SU-DHL-6 (cell line): ENCODE measurements around the gene NFKBIL1.

Experiments
- H2AFZ ChIP-seq: fragments of 200-600 bp; sonication (generic); 2 replicates; pipeline ENCODE4 v1.6.1; 2014; ENCODE audit warnings: low read depth, mild to moderate bottlenecking, moderate library complexity, mixed read lengths, antibody characterized with exemption, low read length; ENCODE audit not compliant: severe bottlenecking
- H3F3A ChIP-seq: fragments of 200-600 bp; shearing (Covaris generic); 2 replicates; pipeline ENCODE4 v1.6.0; 2016; ENCODE audit warnings: antibody characterized with exemption, mild to moderate bottlenecking; ENCODE audit not compliant: insufficient read depth
- H3K27ac ChIP-seq: fragments of 200-600 bp; sonication (generic); 2 replicates; pipeline ENCODE4 v1.5.1; 2016; ENCODE audit warnings: low read depth, mild to moderate bottlenecking, low read length, moderate library complexity, mixed read lengths
- H3K27me3 ChIP-seq: fragments of 200-600 bp; sonication (generic), shearing (Covaris generic); 2 replicates; pipeline ENCODE4 v1.6.0; 2014; ENCODE audit warnings: mild to moderate bottlenecking, low read length
- H3K36me3 ChIP-seq: fragments of 200-600 bp; sonication (generic); 2 replicates; pipeline ENCODE4 v1.6.1; 2014; ENCODE audit warnings: mild to moderate bottlenecking, low read length, mixed read lengths
- H3K4me2 ChIP-seq: fragments of 300-600, 200-600 bp; shearing (Covaris generic), sonication (generic); 2 replicates; pipeline ENCODE4 v1.6.0; 2014; ENCODE audit warnings: low read length, low read depth, mild to moderate bottlenecking; ENCODE audit not compliant: poor library complexity, severe bottlenecking
- H3K4me3 ChIP-seq: fragments of 200-600 bp; sonication (generic); 2 replicates; pipeline ENCODE4 v1.5.1; 2014; ENCODE audit warnings: antibody characterized with exemption, low read length, mild to moderate bottlenecking, mixed read lengths; ENCODE audit not compliant: insufficient read depth, poor library complexity, severe bottlenecking
- H3K79me2 ChIP-seq: fragments of 200-600 bp; sonication (generic); 2 replicates; pipeline ENCODE4 v1.6.1; 2014; ENCODE audit warnings: mild to moderate bottlenecking, low read length, moderate library complexity; ENCODE audit not compliant: insufficient read depth
- H3K9ac ChIP-seq: fragments of 200-600 bp; sonication (generic); 2 replicates; pipeline ENCODE4 v1.7.0; 2014; ENCODE audit warnings: mild to moderate bottlenecking, low read length
- H3K9me2 ChIP-seq: fragments of 200-600 bp; sonication (generic); replicated peaks from 2 replicates; pipeline ENCODE4 v1.6.1; 2014; ENCODE audit warnings: low read length; ENCODE audit not compliant: insufficient read depth
- H3K9me3 ChIP-seq: fragments of 200-600 bp; sonication (generic); 2 replicates; pipeline ENCODE4 v1.6.1; 2014; ENCODE audit warnings: low read length, mixed read lengths; ENCODE audit not compliant: insufficient read depth
- H4K20me1 ChIP-seq: fragments of 200-600 bp; sonication (generic); 2 replicates; pipeline ENCODE4 v1.6.1; 2014; ENCODE audit warnings: low read depth, mild to moderate bottlenecking, antibody characterized with exemption, low read length, moderate library complexity, mixed read lengths
- CTCF ChIP-seq: fragments of 200-600 bp; sonication (generic); IDR thresholded peaks from one replicate; pipeline ENCODE4 v1.5.1; 2017; ENCODE audit warnings: antibody characterized with exemption, mild to moderate bottlenecking, low read length, moderate library complexity; ENCODE audit not compliant: insufficient read depth, poor library complexity, severe bottlenecking
- EZH2phosphoT487 ChIP-seq: fragments of 200-600 bp; sonication (generic), shearing (Covaris generic); conservative IDR thresholded peaks from 2 replicates; pipeline ENCODE4 v1.6.1; 2018; ENCODE audit warnings: mild to moderate bottlenecking, antibody characterized with exemption, low read length, moderate library complexity, mixed read lengths

NFKBIL1 gene

GRCh38 chr6:31521835-31522234 is 25.6 kb upstream of the NFKBIL1 start:
- Histone ChIP-seq H3K27me3 (no peaks in the 10 kb centered on the region), H3K9me3 (no peaks in the 10 kb centered on the region), H3K4me2 (no peak overlapping the region), H3K4me3 (no peak overlapping the region), H3F3A (0 out of 2 replicates have a peak, but pooled peaks cover 2% of the 10 kb centered on the region), H3K27ac (no peak overlapping the region), H3K79me2 (no peaks in the 10 kb centered on the region), H2AFZ (no peak overlapping the region), H3K9ac (no peak overlapping the region), H4K20me1 (no peaks in the 10 kb centered on the region), H3K36me3 (no peaks in the 10 kb centered on the region), H3K9me2 (no peaks in the 10 kb centered on the region)
- TF ChIP-seq EZH2phosphoT487 = no peak
- TF ChIP-seq CTCF = no peak

GRCh38 chr6:31525553-31525931 is 21.9 kb upstream of the NFKBIL1 start:
- Histone ChIP-seq H3K79me2 (no peaks in the 10 kb centered on the region), H4K20me1 (no peaks in the 10 kb centered on the region; the same call in 1 of the 2 replicates), H3K27me3 (no peaks in the 10 kb centered on the region), H2AFZ (no peak overlapping the region), H3K9me3 (no peaks in the 10 kb centered on the region), H3K27ac (no peak overlapping the region), H3K4me2 (no peak overlapping the region), H3K9ac (no peak overlapping the region), H3K4me3 (no peak overlapping the region), H3F3A (peaks cover 24% of the 10 kb centered on the region), H3K9me2 (no peaks in the 10 kb centered on the region), H3K36me3 (peaks cover under 1% of the 10 kb centered on the region)
- no peak for TF ChIP-seq CTCF
- no peak for TF ChIP-seq EZH2phosphoT487

- H3K9me3 ChIP-seq = no peaks in the 10 kb centered on the region
- peaks cover 4% of the 10 kb centered on the region; the same call in 1 of the 2 replicates for H4K20me1 ChIP-seq
- no peak overlapping the region for H3K9ac ChIP-seq
- peaks cover 4% of the 10 kb centered on the region for H3K36me3 ChIP-seq
- no peak overlapping the region for H3K4me2 ChIP-seq
- TF ChIP-seq EZH2phosphoT487 (no peak), CTCF (no peak)
- H3F3A ChIP-seq = peaks cover 28% of the 10 kb centered on the region
- H3K4me3 ChIP-seq = no peak overlapping the region
- no peak overlapping the region for H3K27ac ChIP-seq
- no peaks in the 10 kb centered on the region for H3K27me3 ChIP-seq
- H3K79me2 ChIP-seq = no peaks in the 10 kb centered on the region
- H3K9me2 ChIP-seq = no peaks in the 10 kb centered on the region
- no peak overlapping the region for H2AFZ ChIP-seq
These were observed 21.3 kb upstream of the NFKBIL1 start for GRCh38 chr6:31525932-31526591.
